Activated effector memory CD4-positive, alpha-beta T cell treated with anti-CD3 and anti-CD28 coated beads, Interleukin-2, amount 50 U/mL, for 16 hours (primary cell): ENCODE results near the gene MIDN.
A peak's percentile ranks its signal among the peaks of the same experiment; 100 is the strongest.
"Not testable (repeated sequence)": the region's sequence is repeated elsewhere in the genome, so short reads cannot be mapped to it uniquely, and the experiment has no call there.

ENCODE experiments used
- DNase-seq: peaks from one replicate; pipeline ENCODE4 v3.0.0-alpha.2; 2020

MIDN gene

DNA sequence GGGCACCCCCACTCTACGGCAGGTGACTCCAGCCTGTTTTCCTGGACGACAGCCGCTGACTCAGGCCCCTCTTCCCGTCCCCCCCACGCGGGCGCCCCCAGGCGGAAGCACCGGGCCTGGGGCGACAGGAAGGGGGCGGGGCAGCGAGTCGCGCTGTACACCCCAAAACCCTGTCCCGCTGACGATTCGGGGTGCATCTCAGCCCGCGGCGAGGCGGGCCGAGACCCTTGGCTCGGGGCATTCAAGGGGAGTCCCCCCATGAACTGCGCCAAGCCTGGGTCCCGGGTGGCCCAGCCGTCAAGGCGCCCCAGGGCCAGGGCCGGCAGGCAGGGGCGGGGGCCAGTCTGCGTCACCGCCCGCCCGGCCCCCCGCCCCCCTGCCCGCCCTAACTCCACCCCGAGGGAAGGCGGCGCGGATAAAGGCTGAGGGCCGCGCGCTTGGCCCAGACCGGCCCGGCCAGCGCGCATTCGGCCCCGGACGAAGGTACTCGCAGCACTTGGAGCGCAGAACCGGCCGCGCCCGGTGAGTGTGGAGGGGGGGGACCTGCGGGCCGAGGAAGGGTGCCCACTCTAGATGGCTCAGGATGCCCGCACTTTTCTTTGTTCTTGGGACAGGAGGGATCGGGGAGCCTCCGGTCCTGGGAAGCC is at the start of gene MIDN:
Gene MIDN, plus strand, starts transcription at position 445 of the 647 bp plus-strand sequence. CDS start 1,714 bp downstream, outside the sequence.
- peak; percentile 91 for DNase-seq

DNA sequence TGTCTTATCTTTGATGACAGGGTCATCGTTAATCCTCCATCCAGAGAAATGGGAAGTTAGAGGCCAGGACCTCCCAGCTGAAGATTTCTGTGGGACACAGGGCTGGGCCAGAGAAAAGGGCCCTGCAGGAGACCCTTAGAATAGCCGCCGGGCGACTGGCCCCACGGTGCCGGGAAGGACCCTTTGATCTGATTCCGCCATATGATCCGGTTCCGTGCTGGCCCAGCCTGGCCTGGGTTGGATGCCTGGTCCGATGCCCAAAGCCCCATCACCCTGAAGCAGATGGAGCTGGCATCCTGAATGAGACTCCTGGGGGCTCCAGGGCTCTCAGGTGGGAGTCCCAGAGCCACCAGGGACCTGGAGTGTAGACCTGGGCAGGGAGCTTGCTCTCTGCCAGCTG is 48.9 kb upstream of the MIDN start:
- DNase-seq: no peak

DNA sequence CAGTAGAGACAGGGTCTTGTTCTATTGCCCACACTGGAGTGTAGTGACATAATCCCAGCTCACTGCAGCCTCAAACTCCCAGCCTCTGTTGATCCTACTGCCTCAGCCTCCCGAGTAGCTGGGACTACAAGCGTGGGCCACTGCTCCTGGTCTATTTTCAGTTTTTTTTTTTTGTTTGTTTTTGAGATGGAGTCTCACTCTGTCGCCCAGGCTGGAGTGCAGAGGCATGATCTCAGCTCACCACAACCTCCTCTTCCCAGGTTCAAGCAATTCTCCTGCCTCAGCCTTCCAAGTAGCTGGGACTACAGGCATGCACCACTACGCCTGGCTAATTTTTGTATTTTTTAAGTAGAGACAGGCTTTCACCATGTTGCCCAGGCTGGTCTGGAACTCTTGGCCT is 47.8 kb upstream of the MIDN start:
- not testable (repeated sequence) for DNase-seq

DNA sequence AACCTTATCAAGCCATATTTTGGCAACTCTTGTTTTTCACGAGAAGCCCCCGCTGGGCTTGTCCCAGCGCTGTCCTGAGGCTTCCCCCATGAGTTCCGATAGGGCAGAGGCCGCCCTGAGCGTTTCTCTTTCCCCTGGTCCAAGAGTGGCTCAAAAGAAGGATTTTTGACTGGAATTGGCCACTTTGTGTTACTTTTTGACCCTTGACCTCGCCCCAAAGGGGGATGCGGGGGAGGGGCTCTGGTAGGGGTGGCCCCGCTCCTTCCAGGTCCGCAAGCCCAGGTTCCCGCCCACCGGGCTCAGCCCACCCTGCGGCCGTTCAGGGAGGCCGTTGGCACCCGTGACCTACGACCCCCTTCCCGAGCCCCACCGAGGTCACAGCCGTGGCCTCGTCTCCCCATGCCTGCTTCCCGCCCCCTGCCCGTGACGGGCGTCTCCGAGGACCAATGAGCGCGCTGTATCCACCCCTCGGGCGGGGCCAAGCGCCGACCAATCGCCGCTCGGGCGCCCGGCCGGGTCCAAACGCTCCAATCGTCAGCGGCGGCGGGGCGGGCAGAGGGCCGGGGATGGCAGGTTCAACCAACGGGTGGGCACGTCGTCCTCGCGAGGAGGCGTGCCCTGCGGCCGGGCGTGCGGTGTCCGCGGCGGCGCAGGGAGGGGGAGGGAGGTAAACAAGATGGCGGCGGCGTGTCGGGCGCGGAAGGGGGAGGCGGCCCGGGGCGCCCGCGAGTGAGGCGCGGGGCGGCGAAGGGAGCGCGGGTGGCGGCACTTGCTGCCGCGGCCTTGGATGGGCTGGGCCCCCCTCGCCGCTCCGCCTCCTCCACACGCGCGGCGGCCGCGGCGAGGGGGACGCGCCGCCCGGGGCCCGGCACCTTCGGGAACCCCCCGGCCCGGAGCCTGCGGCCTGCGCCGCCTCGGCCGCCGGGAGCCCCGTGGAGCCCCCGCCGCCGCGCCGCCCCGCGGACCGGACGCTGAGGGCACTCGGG is 43.0 kb upstream of the MIDN start, which contains the start of gene STK11:
Gene STK11, plus strand, starts transcription at position 665 of the 986 bp plus-strand sequence. CDS start 1,136 bp downstream, outside the sequence.
- DNase-seq: peak; percentile 100

DNA sequence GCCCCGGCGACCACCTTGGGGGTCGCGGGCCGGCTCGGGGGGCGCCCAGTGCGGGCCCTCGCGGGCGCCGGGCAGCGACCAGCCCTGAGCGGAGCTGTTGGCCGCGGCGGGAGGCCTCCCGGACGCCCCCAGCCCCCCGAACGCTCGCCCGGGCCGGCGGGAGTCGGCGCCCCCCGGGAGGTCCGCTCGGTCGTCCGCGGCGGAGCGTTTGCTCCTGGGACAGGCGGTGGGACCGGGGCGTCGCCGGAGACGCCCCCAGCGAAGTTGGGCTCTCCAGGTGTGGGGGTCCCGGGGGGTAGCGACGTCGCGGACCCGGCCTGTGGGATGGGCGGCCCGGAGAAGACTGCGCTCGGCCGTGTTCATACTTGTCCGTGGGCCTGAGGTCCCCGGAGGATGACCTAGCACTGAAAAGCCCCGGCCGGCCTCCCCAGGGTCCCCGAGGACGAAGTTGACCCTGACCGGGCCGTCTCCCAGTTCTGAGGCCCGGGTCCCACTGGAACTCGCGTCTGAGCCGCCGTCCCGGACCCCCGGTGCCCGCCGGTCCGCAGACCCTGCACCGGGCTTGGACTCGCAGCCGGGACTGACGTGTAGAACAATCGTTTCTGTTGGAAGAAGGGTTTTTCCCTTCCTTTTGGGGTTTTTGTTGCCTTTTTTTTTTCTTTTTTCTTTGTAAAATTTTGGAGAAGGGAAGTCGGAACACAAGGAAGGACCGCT is 42.1 kb upstream of the MIDN start:
- peak; percentile 70 for DNase-seq

DNA sequence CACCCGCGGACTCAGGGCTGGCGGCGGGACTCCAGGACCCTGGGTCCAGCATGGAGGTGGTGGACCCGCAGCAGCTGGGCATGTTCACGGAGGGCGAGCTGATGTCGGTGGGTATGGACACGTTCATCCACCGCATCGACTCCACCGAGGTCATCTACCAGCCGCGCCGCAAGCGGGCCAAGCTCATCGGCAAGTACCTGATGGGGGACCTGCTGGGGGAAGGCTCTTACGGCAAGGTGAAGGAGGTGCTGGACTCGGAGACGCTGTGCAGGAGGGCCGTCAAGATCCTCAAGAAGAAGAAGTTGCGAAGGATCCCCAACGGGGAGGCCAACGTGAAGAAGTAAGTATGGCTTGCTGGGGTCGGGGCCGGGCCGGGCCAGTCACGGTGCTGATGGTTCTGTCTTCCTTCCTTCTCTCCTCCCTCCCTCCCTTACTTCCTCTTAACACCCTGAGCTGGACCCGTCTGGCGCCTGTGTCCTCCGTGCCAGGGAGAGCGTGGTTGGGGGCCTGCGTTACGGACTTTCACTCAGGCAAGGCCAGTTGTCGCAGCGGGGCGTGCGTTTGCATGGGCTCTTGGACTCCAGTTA is 41.4 kb upstream of the MIDN start:
- DNase-seq: peak; percentile 75

DNA sequence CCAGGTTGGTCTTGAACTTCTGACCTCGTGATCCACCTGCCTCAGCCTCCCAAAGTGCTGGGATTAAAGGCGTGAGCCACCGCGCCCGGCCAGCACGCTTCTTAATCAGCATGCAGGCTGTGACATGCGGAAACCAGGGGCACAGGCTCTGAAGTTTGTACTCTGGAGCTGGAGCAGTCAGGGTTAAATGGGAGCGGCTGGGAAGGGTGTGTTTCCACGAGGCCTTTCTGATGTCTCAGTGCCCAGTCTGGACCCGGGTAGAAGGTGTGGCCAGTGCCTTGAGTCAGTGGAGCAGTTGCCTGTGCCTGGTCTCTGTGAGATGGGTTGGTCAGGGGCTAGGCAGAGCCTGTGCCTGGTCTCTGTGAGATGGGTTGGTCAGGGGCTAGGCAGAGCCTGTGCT is 39.6 kb upstream of the MIDN start:
- DNase-seq: not testable (repeated sequence)

DNA sequence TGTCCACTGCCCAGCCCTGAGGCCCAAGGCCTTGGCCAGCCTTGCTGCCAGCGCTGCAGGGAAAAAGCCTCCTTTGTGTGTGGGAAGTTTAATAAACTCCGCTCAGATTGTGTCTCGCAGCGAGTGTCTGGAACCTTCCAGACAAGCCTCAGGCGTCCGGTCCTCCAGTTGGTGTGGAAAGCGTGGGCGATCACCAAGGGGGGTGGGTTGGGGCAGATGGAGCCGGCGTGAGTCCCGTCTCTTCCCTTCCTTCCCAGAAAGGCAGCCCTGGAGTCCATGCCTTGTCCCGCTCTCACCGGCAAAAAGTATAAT is 38.2 kb upstream of the MIDN start:
- DNase-seq: no peak

DNA sequence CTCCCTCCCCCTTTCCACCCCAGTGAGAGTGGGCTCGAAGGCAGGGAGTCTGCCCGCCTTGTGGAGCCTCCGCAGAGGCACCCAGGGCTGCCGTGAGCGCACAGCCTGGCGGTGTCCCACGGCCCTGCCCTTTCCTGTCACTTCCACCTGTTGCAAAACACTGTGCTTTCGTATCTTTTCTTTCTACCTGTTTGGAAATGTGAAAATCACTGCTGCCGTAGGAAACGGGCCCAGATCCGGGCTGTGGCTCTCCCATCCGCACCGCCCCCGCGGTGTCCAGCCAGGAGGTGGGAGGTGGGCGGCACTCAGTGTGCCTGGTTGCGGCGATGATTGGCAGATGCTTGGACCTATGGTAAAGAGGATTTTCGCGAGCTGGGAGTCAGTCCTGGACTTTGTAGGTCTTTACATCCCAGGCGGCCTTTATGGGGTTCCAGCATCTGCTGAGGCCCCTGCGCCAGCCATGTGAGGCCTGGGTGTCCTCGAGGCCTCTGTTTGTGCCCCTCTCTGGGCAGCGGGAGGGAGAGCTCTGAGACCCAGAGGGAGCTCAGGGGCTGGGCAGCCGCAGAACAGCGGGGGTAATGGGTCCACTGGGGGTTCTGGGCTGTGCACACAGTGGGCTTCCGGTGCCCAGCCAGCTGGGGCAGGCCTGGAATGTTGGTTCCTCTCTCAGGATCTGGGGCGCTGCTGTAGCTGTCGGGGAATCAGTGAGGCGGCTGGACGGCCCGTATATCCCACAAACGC is 36.7 kb upstream of the MIDN start:
- DNase-seq: no peak

DNA sequence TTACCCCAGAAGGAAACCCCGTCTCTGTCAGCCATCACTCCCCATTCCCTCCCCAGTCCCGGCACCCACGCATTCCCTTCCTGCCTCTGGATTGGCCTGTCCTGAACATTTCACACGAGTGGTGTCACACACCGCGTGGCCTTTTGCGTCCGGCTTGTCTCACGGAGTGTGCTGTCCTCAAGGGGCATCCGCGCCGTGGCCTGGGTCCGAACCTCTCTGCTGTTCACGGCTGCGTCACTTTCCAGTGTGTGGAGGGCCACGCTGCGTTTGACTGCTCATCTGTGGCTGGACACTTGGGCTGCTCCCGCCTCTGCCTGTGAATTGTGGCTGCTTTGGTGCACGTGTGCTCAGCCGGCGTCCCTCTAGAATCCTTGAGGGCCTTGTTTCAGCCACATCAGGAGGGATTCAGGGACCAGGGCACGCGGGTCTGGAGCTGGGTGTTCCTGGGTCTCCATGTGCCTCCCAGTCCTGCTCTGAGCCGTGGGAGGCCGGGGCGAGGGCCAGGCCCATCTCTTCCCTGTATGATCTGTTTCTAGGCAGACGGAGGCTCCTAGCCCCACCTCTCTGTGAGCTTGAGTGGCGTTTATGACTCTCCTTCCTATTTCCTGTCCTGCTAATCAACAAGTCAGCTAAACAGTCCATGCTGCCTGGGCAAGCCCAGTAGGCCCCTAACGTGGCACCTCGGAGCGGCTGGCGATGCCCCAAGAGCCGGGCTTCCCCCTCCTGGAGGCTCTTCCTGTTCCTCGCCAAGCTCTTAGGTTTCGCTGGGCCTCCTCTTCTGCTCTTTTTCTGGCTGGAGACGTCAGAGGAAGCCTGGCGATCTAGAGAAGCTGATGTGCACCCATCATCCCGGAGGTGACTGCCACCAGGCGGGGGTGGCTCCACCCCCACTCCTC is 34.7 kb upstream of the MIDN start:
- peak; percentile 83 for DNase-seq

DNA sequence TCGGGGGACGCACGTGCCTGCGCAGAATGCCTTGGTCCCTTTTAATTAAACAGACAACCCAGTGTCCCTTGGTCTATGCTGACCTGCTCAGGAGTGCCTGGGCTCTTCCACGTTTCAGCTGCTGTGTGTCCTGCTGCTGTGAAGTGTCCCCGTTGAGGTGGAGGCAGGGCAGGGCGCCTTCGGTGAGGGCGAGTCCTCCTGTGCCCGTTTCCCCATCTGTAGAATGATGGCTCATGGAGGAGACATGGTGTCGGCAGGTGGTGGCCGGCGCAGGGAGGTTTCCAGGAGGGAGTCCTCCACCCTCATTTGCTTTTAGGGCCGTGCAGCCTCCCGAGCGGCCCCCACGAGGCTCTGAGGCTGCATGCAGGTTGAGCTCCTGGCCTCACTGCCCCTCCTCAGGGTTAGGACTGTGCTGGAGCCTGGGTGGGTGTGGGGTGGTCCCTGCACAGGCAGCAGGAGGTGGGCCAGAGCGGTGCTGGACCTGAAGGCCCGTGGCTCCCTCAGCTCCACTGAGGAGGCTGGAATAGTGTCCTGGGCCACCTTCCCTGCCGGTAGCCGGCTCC is 34.0 kb upstream of the MIDN start:
- no peak for DNase-seq

DNA sequence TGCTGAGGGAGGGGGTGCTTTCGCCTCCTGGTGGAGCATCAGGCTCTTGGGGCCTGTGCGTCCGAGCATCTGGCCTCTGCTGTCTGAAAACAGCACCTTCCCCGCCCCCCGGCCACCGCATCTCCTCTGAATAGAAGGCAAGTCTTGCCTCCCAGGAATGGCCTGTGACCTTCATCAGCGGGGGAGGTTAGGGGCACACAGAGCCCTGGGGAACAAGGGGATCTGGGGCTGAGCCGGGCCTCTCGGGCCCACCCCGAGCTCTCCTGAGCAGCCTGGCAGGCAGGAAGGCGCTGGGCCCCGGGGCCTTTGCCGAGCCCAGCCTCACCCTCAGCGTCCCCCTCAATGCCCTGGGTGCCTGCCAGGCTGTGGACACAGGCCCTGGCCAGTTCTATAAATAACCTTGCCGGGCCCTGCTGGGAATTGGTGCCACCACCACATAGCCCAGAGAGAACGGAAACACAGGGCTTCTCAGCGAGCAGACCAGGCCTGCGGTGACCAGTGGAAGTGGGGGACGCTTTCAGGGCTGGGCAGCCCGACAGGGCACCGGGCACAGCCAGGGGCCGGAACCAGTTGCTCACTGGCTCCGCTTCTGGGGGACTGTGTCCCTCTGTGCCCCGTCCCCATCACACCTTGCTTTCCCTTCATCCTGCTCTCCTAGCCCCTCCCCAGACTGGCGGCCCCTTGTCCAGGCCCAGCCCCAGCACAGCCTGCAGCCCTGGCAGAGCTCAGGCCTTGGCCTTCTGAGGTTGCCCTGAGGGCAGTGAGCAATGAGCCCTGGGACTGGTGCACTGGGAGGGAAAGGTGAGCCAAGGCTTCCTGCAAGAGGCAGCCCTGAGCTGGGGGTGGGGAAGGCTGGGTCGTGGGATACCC is 33.3 kb upstream of the MIDN start:
- no peak for DNase-seq

DNA sequence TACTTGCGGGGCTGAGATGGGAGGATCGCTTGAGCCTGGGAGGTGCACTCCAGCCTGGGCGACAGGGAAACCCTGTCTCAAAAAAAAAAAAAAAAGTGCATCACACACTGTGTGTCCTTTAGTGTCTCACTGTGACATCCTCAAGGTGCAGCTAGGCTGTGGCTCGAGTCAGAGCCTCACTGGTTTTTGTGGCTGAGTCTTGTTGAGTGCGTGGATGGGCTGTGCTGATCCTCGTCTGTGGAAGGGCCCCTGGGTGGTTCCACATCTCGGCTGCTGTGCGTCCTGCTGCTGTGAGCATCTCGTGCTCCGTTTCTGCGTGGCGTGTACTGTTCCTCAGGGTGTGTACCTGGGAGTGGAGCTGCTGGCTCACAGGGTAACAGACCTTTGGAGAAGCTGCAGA is 31.6 kb upstream of the MIDN start:
- no peak for DNase-seq

DNA sequence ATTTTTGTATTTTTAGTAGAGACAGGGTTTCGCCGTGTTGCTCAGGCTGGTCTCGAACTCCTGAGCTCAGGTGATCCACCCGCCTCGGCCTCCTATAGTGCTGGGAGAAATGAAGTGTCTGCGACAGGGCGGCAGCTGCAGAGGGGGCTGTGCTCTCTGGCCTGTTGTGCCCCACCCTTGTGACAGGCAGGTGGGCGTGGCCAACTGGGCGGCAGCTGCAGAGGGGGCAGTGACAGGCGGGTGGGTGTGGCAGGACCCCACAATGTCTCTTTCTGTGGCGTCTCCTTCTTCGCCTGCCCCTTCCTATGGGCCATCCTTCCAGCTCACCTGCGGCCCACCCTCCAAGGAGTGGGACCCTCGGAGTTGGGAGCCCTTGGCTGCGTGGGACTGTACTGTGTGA is 31.0 kb upstream of the MIDN start:
- DNase-seq: no peak

DNA sequence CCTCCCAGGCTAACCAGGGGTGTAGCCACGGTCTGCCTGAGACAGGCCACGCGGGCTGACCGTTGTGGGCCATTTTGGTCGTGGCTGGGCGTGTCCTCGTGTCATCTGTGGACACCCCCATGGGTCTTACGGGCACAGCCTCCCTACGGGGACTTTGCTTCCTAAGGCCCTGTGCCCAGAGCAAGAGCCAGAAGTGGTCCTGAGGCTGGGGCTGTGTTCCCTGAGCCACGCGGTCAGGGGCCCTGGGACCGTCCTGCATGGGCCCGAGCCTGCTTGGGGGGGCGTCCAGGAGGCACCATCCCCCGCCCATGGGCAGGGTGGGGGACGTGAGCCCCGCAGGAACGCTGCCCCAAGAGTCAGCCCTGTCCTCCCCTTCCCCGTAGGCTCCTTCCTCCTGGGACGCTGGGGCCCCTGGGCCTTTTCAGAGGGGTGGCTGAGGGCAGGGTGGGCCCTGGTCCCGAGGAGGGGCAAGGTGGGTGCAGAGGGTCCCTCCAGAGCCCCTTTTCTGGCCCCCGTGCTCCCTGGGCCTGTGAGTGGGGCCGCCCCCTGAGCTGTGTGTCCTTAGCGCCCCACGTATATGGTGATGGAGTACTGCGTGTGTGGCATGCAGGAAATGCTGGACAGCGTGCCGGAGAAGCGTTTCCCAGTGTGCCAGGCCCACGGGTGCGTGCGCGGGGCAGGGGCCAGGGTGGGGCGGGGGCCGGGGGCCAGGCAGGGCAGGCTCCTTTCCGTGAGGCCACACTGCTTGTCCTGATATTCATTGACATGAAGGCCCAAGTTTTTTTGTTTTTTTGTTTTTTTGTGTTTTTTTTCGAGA is 29.4 kb upstream of the MIDN start:
- DNase-seq: no peak

DNA sequence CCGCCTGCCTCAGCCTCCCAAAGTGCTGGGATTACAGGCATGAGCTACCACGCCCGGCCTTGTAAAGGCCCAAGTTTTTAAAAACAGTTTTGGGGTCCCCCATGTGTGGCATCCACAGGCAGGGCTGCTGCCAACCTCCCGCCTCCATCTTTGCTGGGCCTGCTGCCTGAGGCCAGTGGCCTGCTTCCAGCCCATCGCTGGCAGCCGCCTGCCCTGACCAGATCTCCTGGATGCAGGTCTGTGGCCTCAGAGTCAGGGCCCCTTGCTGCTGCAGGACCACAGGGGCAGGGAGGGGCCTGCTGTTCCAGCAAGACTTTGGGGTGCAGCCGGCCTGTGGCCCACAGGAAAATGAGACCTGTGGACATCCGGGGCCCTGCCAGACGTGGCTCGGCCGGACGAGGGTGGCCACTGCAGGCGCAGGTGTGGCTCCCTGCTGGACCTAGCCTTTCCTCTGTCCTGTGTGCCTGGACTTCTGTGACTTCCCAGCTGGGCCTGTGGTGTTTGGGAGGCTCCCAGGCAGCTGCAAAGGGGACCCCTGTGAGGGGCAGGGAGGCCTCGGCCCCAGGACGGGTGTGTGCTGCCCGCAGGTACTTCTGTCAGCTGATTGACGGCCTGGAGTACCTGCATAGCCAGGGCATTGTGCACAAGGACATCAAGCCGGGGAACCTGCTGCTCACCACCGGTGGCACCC is 28.5 kb upstream of the MIDN start:
- DNase-seq: no peak

DNA sequence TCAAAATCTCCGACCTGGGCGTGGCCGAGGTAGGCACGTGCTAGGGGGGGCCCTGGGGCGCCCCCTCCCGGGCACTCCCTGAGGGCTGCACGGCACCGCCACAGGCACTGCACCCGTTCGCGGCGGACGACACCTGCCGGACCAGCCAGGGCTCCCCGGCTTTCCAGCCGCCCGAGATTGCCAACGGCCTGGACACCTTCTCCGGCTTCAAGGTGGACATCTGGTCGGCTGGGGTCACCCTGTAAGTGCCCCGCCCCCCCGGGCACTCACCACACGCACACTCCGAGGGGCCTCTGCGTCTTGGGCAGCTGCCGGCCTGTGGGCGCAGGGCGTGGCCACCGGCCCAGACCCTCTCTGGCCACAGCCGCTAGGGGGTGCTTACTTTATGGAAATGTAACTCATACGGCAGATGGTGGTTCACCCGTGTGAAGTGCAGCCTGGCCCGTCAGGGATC is 27.9 kb upstream of the MIDN start:
- DNase-seq: no peak
